T-cell (primary cell): ENCODE results near the gene SDK1. TPM values are rescaled to one million over a fixed set of nuclear protein-coding genes. Genes with fewer than 3 reads are reported as not detected.

Experiments used
- ATAC-seq, 4 experiments: fragments of 200-7000 bp in 3 of 4; fragments of 150-1000 bp in 1 of 4; cut with Tn5 transposase; replicated peaks in 1 of 4; 1 replicate in 3 of 4; 2 replicates in 1 of 4; pipeline ENCODE4 v1.10.0; 2021; ENCODE audit warnings: moderate library complexity in 3 of 4, mild to moderate bottlenecking in 2 of 4, moderate number of reproducible peaks in 1 of 4
- CTCF ChIA-PET, 2 donors: fragments of 300-600 bp; sonication (Branson Sonifier 250); formaldehyde crosslinking; loops; one replicate each; lab custom pipeline; 2022; ENCODE audit warnings: antibody characterized with exemption in 2 of 2; lab: Charles Lee
- POLR2A ChIA-PET, 2 donors: fragments of 300-600 bp; sonication (Branson Sonifier 250); formaldehyde crosslinking; loops; one replicate each; lab custom pipeline; 2022; ENCODE audit warnings: antibody characterized with exemption in 2 of 2; lab: Charles Lee
- DNase-seq, 35 experiments: peaks; one replicate each; pipeline versions ENCODE4 v3.0.0 to v3.0.0-alpha.2; 2013 to 2023
- H3K27ac ChIP-seq: one replicate; pipeline ENCODE4 v1.5.1; 2013; ENCODE audit warnings: low read length
- H3K27me3 ChIP-seq, 2 experiments: replicated peaks in 1 of 2; 1 replicate in 1 of 2; 2 replicates in 1 of 2; pipeline versions ENCODE4 v1.6.1 to v1.7.0; 2013; ENCODE audit warnings: low read length in 1 of 2, mixed read lengths in 1 of 2; ENCODE audit not compliant: control insufficient read depth in 2 of 2, insufficient read depth in 2 of 2; ENCODE audit errors: extremely low read depth in 1 of 2
- H3K36me3 ChIP-seq, 2 donors: 1 replicate in 1 of 2; 2 replicates in 1 of 2; pipeline versions ENCODE4 v1.6.1 to v1.7.0; 2013; ENCODE audit warnings: low read length in 1 of 2; ENCODE audit not compliant: control insufficient read depth in 2 of 2, insufficient read depth in 1 of 2; ENCODE audit errors: extremely low read depth in 1 of 2
- H3K4me1 ChIP-seq, 2 experiments: 1 replicate in 1 of 2; 2 replicates in 1 of 2; pipeline versions ENCODE4 v1.6.1 to v1.7.0; 2013; ENCODE audit warnings: low read length in 2 of 2, mixed read lengths in 1 of 2; ENCODE audit not compliant: insufficient read depth in 2 of 2, control insufficient read depth in 1 of 2; ENCODE audit errors: extremely low read depth in 1 of 2
- H3K4me3 ChIP-seq, 2 donors: 1 replicate in 1 of 2; 2 replicates in 1 of 2; pipeline versions ENCODE4 v1.5.1 to v1.7.0; 2013; ENCODE audit warnings: mild to moderate bottlenecking in 2 of 2, low read length in 1 of 2, moderate library complexity in 1 of 2; ENCODE audit not compliant: control insufficient read depth in 1 of 2; ENCODE audit errors: extremely low read depth in 1 of 2
- H3K9me3 ChIP-seq: 2 replicates; pipeline ENCODE4 v1.7.0; 2013
- H3K27ac Mint-ChIP-seq, 2 donors: one replicate each; pipeline ENCODE4 v1.8.0; 2020 to 2021; ENCODE audit warnings: mild to moderate bottlenecking in 2 of 2, mixed read lengths in 2 of 2
- H3K27me3 Mint-ChIP-seq, 2 donors: one replicate each; pipeline ENCODE4 v1.8.0; 2021 to 2022; ENCODE audit warnings: mixed read lengths in 2 of 2
- H3K36me3 Mint-ChIP-seq: one replicate; pipeline ENCODE4 v1.8.0; 2021; ENCODE audit warnings: mixed read lengths
- H3K4me1 Mint-ChIP-seq, 3 donors: one replicate each; pipeline ENCODE4 v1.8.0; 2020 to 2022; ENCODE audit warnings: mixed read lengths in 3 of 3, mild to moderate bottlenecking in 1 of 3
- H3K4me3 Mint-ChIP-seq, 3 donors: one replicate each; pipeline ENCODE4 v1.8.0; 2020 to 2022; ENCODE audit warnings: mild to moderate bottlenecking in 3 of 3, mixed read lengths in 3 of 3, moderate library complexity in 3 of 3
- H3K9me3 Mint-ChIP-seq, 3 donors: one replicate each; pipeline ENCODE4 v1.8.0; 2020 to 2022; ENCODE audit warnings: mixed read lengths in 3 of 3
- WGBS: methylation state at CpG from one replicate; pipeline ENCODE4 v1.1.5; 2013; ENCODE audit warnings: missing lambda C conversion rate; ENCODE audit not compliant: insufficient coverage; 5-methylcytosine and 5-hydroxymethylcytosine counted together
- total RNA-seq, 35 experiments: library from RNA in 6 of 35; stranded (reverse) in 6 of 35; fragments of 120-200 nt in 1 of 35; gene quantifications; one replicate each; pipeline versions ENCODE4 v1.2.1 to v1.2.4 and lab custom pipeline; 2013 to 2026

Gene SDK1
- total RNA-seq, 5 donors from 2014 or later (not counting 1 experiment from before 2014, with no cell fraction given): 0.47 to 1.7 (median 0.63) TPM

- 80% methylated on average over 1 of the region's 4 CpGs for WGBS
- H3K9me3 ChIP-seq: no peaks in the 10 kb centered on the region
- H3K27ac ChIP-seq: no peak overlapping the region
- ATAC-seq (no peak), DNase-seq (no peak)
- Mint-ChIP-seq H3K4me1 (no peaks in the 10 kb centered on the region), H3K27me3 (peaks cover 17 to 23% of the 10 kb centered on the region in 2 donors), H3K27ac (no peak overlapping the region), H3K4me3 (no peak overlapping the region), H3K36me3 (no peaks in the 10 kb centered on the region), H3K9me3 (no peaks in the 10 kb centered on the region)
- POLR2A ChIA-PET: no interaction called here
- H3K36me3 ChIP-seq: no peaks in the 10 kb centered on the region
- CTCF ChIA-PET: no interaction called here
- H3K4me3 ChIP-seq: no peak overlapping the region
- peaks cover 0 to 17% of the 10 kb centered on the region in 2 experiments for H3K27me3 ChIP-seq
- no peaks in the 10 kb centered on the region for H3K4me1 ChIP-seq
Measured at GRCh38 chr7:3266240-3266639, 34.8 kb upstream of the SDK1 start.

GRCh38 chr7:3267966-3268690 lies 32.9 kb upstream of the SDK1 start:
- no peaks in the 10 kb centered on the region for H3K4me1 ChIP-seq
- no peak overlapping the region for H3K4me3 ChIP-seq
- H3K36me3 ChIP-seq: no peaks in the 10 kb centered on the region
- H3K27ac ChIP-seq: no peak overlapping the region
- POLR2A ChIA-PET: no interaction called here
- ATAC-seq (no peak), DNase-seq (no peak)
- H3K9me3 ChIP-seq: no peaks in the 10 kb centered on the region
- Mint-ChIP-seq H3K36me3 (no peaks in the 10 kb centered on the region), H3K9me3 (no peaks in the 10 kb centered on the region), H3K27ac (no peak overlapping the region), H3K27me3 (peaks cover 14 to 26% of the 10 kb centered on the region in 2 donors), H3K4me1 (no peaks in the 10 kb centered on the region), H3K4me3 (no peak overlapping the region)
- CTCF ChIA-PET: no interaction called here
- WGBS: 58% methylated on average over 2 of the region's 9 CpGs
- H3K27me3 ChIP-seq: peaks cover 0 to 22% of the 10 kb centered on the region in 2 experiments

- POLR2A ChIA-PET: no interaction called here
- no peak for DNase-seq
- Mint-ChIP-seq H3K27ac (no peak overlapping the region), H3K27me3 (peaks cover 6 to 11% of the 10 kb centered on the region in 2 donors), H3K9me3 (no peaks in the 10 kb centered on the region), H3K4me3 (no peak overlapping the region), H3K36me3 (no peaks in the 10 kb centered on the region), H3K4me1 (no peaks in the 10 kb centered on the region)
- Histone ChIP-seq H3K27ac (no peak overlapping the region), H3K4me1 (no peaks in the 10 kb centered on the region), H3K27me3 (peaks cover 0 to 21% of the 10 kb centered on the region in 2 experiments), H3K9me3 (no peaks in the 10 kb centered on the region), H3K4me3 (no peak overlapping the region), H3K36me3 (no peaks in the 10 kb centered on the region)
- CTCF ChIA-PET: no interaction called here
- no peak for ATAC-seq
Measured at GRCh38 chr7:3270362-3270761, 30.7 kb upstream of the SDK1 start.

GRCh38 chr7:3271298-3271697 lies 29.8 kb upstream of the SDK1 start:
- no peaks in the 10 kb centered on the region for H3K4me1 Mint-ChIP-seq
- POLR2A ChIA-PET: no interaction called here
- no peak for DNase-seq

GRCh38 chr7:3272691-3273141 lies 28.3 kb upstream of the SDK1 start:
- ATAC-seq: no peak
- Mint-ChIP-seq H3K36me3 (no peaks in the 10 kb centered on the region), H3K4me3 (no peak overlapping the region), H3K4me1 (no peaks in the 10 kb centered on the region), H3K27ac (no peak overlapping the region), H3K9me3 (no peaks in the 10 kb centered on the region), H3K27me3 (peaks cover 5 to 10% of the 10 kb centered on the region in 2 donors)
- Histone ChIP-seq H3K27ac (no peak overlapping the region), H3K4me3 (no peak overlapping the region), H3K9me3 (no peaks in the 10 kb centered on the region), H3K4me1 (no peaks in the 10 kb centered on the region), H3K27me3 (peaks cover 0 to 12% of the 10 kb centered on the region in 2 experiments), H3K36me3 (no peaks in the 10 kb centered on the region)
- no peak for DNase-seq
- WGBS: 89% methylated on average over 2 of the region's 2 CpGs
- POLR2A ChIA-PET: no interaction called here
- CTCF ChIA-PET: no interaction called here

More at GRCh38 chr7:3271298-3271697, 29.8 kb upstream of the SDK1 start:
- Histone ChIP-seq H3K36me3 (no peaks in the 10 kb centered on the region), H3K4me1 (no peaks in the 10 kb centered on the region), H3K27ac (no peak overlapping the region), H3K27me3 (peaks cover 0 to 20% of the 10 kb centered on the region in 2 experiments), H3K9me3 (no peaks in the 10 kb centered on the region), H3K4me3 (no peak overlapping the region)
- Mint-ChIP-seq H3K36me3 (no peaks in the 10 kb centered on the region), H3K4me3 (no peak overlapping the region), H3K27ac (no peak overlapping the region), H3K9me3 (no peaks in the 10 kb centered on the region), H3K27me3 (peaks cover 6 to 11% of the 10 kb centered on the region in 2 donors)
- WGBS: no CpG with 5 or more reads among the region's 2 CpGs
- ATAC-seq: no peak
- CTCF ChIA-PET: no interaction called here

- H3K4me1 ChIP-seq: no peaks in the 10 kb centered on the region
- no peak overlapping the region for H3K4me3 ChIP-seq
- H3K27me3 ChIP-seq: peaks cover 0 to 12% of the 10 kb centered on the region in 2 experiments
- no peaks in the 10 kb centered on the region for H3K36me3 Mint-ChIP-seq
- ChIA-PET CTCF (no interaction called here), POLR2A (no interaction called here)
- no peak overlapping the region for H3K27ac Mint-ChIP-seq
- no peaks in the 10 kb centered on the region for H3K9me3 ChIP-seq
- no peak for ATAC-seq
- H3K9me3 Mint-ChIP-seq: no peaks in the 10 kb centered on the region
- H3K4me1 Mint-ChIP-seq: no peaks in the 10 kb centered on the region
- peaks cover 0 to 11% of the 10 kb centered on the region in 2 donors for H3K27me3 Mint-ChIP-seq
- no peak overlapping the region for H3K27ac ChIP-seq
- WGBS: no CpG with 5 or more reads among the region's 1 CpG
- no peaks in the 10 kb centered on the region for H3K36me3 ChIP-seq
- DNase-seq: no peak
- H3K4me3 Mint-ChIP-seq: no peak overlapping the region
Measured at GRCh38 chr7:3274131-3274530, 26.9 kb upstream of the SDK1 start.
